SH-SY5Y (cell line): Measurements from ENCODE around the gene E2F4.

Experiments used
- GATA2 ChIP-seq: IDR thresholded peaks from 2 replicates; pipeline ENCODE4 v1.6.1; 2011; ENCODE audit warnings: mild to moderate bottlenecking, low read depth, low read length
- GATA3 ChIP-seq: IDR thresholded peaks from 2 replicates; pipeline ENCODE4 v1.6.1; 2011; ENCODE audit warnings: low read depth, mild to moderate bottlenecking, low read length, moderate library complexity

The E2F4 gene

DNA sequence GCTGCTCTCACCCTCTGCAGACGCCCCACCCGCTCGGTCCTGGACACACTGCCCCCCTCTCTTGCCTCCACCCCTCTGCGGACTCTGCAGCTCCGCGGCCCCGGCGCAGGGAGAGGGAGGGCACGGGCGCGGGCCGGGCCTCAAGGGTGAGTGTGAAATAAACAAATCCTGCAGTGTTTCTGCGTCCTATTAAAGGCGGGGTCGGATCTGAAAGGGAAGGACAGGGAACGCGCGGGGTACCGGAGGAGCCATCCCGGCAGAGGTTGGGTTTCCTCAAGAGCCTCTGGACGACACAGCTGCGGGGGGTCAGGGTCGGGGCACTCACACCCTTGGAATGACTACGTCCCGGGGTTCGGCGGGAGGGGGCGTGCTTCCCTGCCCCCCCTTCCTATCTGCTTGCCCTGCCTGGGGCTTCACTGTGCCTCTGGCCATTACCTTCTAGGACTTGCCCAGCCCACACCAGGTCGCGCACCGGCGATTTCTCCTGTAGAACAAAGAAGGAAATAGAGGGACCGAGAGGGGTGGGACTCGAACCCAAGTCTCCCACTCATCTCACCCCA is 27.9 kb upstream of the E2F4 start:
- TF ChIP-seq GATA2: no peak
- TF ChIP-seq GATA3: no peak

DNA sequence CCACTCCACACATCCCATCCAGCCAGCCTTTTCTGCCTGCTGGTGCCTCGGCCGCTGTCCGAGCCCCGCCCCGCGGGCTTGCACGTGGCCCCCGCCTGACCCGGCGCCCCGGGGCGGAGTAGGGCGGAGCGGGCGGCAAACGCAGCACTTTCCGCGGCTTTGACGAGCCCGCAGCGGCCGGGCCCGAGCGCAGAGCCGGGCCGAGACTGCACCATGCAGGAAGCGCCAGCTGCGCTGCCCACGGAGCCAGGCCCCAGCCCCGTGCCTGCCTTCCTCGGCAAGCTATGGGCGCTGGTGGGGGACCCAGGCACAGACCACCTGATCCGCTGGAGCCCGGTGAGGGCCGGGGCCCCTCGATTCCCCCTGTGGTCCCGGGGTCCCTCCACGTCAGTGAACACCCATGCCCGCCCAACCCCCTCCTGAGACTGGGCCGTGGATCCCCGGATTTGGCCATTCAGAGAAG is 27.3 kb upstream of the E2F4 start, which contains the start of gene HSF4:
TSS of gene HSF4 (plus strand) at position 147 of the 463 bp plus-strand sequence. CDS start at position 214, 67 bp downstream.
- TF ChIP-seq GATA2 (no peak), GATA3 (no peak)

DNA sequence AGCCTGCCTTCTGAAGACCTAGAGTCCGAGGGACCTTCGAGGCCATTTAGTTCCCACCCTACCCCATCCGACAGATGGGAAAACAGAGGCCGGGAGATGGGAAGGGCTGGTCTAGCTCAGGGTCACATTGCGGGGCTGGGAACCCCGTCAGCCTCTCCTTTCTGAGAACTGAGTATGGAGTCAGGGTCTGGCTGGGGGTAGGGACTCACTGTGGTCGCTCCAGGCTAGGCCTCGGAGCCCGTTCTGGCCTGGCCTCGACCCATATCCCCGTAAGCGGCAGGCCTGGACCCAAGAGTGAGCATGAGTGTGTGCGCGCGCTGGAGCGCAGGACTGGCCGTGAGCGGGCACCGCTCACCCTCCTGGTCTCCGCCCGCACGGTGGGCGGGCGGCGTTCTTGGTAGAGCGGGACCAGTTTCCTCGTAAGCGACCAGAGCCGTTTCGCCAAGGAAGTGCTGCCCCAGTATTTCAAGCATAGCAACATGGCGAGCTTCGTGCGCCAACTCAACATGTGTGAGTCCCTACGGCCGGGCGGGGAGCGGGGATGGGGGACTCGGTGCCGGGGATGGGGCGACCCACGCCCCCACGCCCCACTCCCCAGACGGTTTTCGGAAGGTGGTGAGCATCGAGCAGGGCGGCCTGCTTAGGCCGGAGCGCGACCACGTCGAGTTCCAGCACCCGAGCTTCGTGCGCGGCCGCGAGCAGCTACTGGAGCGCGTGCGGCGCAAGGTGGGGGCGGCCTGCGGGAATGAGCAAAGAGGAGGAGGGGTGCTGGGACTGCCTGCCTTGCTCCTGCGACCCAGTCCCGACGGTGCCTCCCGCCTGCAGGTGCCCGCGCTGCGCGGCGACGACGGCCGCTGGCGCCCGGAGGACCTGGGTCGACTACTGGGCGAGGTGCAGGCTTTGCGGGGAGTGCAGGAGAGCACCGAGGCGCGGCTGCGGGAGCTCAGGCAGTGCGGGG is 26.6 kb upstream of the E2F4 start:
- TF ChIP-seq GATA3 (no peak), GATA2 (no peak)

DNA sequence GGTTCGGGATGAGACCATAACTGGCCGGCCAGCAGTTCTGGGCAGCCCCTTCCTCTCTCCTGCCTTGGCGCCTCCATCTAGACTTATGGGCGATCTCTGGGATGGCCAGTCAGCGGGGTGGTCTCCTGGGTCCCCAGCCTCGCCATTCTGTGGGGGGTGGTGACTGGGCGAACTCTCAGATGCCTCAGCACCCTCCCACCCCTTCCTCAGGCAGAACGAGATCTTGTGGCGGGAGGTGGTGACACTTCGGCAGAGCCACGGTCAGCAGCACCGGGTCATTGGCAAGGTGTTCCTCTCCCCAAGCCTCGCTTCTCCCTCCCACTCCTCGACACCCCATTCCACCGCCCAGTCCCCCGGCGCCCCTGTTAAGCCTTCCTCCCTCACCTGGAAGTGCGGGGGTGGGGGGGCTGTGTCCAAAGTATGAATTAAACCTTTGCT is 25.8 kb upstream of the E2F4 start:
- TF ChIP-seq GATA2 (no peak), GATA3 (no peak)

DNA sequence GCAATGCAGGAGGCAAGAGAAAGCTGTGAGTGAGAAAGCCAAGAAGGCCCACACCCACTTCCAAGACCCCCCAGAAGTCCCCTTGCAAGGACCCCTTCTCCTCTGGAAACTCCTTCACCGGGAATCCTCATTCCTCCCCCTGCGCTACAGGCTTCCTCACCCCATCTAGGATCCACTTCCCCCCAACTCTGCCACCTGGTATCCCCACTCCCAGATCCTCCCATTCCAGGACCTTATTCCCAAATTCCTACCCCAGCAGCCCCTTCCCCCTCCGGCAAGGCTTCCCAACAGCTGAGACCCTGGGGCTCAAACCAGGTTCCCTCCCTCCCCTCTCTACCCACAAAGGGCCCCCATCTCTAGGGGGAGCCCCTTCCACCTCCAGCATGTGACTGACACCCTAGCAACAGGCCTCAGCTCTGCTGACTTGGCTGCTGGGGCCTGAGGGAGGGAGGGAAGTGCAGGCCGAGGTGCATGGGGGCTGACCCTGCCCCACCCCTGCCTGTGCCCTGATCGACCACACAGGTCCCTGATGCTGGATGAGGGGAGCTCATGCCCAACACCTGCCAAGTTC is 25.3 kb upstream of the E2F4 start:
- no peak for TF ChIP-seq GATA2

DNA sequence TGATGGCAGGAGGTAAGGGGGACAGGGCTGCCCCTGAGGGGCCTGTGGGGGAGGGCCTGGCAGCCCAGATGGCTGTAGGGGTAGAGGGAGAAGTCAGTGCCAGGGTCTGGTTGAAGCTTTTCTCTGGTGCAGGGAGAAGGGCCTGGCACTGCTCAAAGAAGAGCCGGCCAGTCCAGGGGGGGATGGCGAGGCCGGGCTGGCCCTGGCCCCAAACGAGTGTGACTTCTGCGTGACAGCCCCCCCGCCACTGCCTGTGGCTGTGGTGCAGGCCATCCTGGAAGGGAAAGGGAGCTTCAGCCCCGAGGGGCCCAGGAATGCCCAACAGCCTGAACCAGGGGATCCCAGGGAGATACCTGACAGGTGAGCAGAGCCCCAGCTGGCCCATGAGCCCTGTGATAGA is 24.4 kb upstream of the E2F4 start:
- TF ChIP-seq GATA3: no peak
- TF ChIP-seq GATA2: no peak

DNA sequence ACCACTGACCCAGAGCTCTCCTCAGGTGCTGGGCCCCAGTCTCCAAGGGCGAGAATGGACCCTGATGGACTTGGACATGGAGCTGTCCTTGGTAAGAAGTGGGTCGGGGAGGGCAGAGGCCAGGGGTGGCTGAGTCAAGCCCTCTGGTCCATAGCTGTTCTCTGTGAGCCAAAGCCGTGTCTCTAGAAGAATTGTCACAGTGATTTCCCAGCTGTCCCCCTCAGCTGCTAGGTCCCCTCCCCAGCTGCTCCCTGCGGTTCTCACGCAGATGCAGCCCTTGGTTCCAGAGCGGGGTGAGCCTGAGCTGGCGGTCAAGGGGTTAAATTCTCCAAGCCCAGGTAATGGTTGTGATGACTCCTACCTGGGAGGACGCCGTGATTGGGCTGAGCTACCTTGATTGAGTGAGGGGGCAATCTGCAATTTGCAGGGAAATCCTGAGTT is 22.9 kb upstream of the E2F4 start:
- TF ChIP-seq GATA3: no peak
- TF ChIP-seq GATA2: no peak

DNA sequence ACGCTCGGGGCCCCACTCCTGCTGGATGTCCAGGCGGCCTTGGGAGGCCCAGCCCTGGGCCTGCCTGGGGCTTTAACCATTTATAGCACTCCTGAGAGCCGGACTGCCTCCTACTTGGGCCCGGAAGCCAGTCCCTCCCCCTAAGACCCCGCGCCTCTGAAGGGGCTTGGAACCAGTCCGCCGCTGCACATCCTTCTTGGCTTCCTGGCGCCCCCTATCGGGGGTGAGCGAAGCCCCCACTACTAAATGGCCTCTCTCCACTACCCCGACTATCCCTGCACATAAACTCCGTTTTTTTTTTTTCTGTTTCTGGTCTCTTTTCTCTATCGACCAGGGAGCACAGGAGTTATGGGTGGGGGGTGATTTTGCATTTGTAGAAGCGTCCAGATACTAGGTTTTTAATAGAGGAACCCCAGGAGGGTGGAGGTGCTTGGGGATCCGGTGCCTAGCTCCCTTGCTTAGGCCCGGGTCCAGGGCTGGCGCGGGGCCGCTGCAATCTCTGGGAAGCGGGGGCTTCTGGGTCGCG is 22.2 kb upstream of the E2F4 start:
- no peak for TF ChIP-seq GATA3
- no peak for TF ChIP-seq GATA2

DNA sequence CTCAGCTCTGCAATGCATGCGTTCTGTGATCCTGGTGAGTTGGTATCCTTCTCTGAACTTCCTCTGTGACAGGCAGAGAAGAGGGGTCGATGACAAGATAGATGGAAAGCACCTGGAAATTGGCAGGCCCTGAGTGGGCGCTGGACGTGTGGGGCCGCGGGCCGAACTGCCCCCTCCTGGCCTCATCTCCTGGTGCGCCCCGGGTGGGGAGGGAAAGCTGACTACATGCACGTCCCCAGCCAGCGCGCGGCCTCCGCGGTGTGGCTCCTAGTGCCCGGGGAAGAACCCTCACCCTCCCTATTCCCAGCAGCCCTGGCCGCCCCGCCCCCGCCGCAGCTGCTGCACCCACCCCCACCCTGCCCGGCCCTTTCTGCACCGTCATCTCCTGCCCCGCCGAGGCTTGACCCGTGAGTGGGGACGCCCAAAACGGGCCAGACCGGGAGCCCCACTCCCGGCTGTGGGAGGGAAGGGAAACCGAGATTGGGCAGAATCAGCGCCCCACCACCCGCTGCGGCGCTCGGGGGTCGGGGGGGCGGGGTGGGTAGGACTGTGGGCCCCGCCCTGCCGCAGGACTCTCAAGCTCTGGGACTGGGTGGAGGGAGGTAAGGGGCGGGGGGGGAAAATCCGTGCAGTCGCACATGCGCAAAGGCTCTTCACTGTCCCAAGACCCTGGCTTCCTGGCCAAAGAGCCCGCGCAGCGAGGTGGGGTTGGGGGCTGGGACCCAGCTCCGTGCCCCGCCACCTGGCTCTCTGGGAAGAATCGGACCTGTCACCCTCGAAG is 21.6 kb upstream of the E2F4 start, which contains the start of gene NOL3:
TSS of gene NOL3 (plus strand) at position 371 of the 781 bp plus-strand sequence.
- TF ChIP-seq GATA2: no peak
- no peak for TF ChIP-seq GATA3

DNA sequence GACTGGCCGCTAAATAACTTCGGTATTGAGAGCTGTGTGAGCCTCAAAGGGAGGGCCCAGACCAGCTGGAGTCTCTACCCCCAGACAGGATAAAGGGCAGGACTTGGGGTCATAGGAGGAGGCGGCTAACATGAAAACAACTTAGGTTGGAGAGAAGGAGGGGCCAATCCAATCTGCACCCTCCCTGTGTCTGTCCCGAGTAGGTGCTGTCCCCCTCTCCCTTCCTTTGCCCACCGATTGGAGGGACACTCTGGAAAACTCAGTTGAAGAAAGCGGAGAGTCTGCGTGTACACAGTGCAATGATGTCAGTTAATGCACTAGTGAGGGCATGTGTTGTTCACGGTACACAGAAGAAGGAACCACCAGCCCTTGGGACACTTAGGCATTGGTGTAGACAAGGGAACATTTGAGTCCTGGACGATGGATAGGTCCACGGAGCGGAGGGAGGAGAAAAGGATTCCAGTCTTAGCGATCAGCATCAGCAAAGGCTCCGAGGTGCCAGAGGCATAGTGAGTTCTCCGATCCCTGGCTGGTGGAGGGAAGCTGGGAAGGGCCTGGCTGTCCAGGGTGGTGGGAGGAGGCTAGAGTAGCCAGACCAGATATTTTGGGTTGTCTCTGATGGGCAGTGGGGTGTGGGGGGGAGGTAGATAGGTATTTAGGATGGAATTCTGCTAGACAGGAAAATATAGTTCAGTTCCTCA is 20.9 kb upstream of the E2F4 start:
- TF ChIP-seq GATA3 (no peak), GATA2 (no peak)

DNA sequence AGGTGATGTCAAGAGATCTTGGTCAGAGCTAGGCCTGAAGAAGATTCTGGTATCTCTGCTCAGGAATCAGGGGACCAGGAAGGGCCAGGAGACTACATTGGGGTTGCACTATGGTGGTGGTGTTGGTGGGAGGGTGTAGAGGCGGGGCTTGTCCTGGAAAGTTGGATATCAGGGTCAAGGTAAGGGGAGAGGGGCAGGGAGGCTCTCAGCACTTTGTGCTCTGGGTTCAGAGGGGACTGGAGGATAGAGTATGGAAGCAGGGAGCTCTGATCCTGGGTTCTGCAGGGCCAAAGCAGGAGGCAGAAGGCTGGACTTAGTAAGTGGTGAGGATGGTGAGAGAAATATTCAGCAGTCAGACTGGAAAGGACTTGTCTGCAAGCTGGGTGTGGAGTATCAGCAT is 18.6 kb upstream of the E2F4 start:
- TF ChIP-seq GATA3 (no peak), GATA2 (no peak)

DNA sequence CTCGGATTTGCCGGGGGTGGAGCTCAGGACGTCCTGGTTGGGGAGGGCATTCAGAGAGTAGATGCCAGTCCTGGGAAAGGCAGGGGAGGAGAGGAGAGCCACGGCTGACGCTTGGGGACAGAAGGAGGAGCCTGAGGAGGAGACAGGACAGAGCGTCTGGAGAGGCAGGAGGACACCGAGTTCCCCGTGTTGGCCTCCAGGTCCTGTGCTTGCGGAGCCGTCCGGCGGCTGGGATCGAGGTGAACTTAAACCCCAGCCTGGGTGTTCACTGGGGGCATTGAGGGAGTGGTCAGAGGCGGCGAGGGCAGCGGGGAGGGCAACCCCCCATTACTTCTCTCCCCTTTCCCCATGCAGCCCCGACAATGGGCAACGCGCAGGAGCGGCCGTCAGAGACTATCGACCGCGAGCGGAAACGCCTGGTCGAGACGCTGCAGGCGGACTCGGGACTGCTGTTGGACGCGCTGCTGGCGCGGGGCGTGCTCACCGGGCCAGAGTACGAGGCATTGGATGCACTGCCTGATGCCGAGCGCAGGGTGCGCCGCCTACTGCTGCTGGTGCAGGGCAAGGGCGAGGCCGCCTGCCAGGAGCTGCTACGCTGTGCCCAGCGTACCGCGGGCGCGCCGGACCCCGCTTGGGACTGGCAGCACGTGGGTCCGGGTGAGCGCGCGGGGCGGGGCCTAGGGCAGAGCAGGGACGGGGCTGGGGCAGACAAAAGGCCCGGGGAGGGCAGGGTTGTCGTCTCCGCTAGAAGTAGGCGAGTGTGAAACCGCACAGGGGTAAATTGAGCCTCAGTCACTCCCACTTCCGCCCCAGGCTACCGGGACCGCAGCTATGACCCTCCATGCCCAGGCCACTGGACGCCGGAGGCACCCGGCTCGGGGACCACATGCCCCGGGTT is 17.9 kb upstream of the E2F4 start:
- TF ChIP-seq GATA3: no peak
